Nephron progenitor cell (in vitro differentiated cells): ENCODE results near the gene NPM1.

Source experiments
- DNase-seq: peaks from one replicate; pipeline ENCODE4 v3.0.0; 2021
- H3K27ac Mint-ChIP-seq: 2 replicates; pipeline ENCODE4 v1.8.0; 2021; ENCODE audit warnings: mild to moderate bottlenecking, moderate library complexity, mixed read lengths
- H3K27me3 Mint-ChIP-seq: 2 replicates; pipeline ENCODE4 v1.8.0; 2021; ENCODE audit warnings: mild to moderate bottlenecking, low read depth, mixed read lengths; ENCODE audit not compliant: poor library complexity
- H3K36me3 Mint-ChIP-seq: 2 replicates; pipeline ENCODE4 v1.8.0; 2021; ENCODE audit warnings: low read depth, mixed read lengths
- H3K4me1 Mint-ChIP-seq: 2 replicates; pipeline ENCODE4 v1.8.0; 2021; ENCODE audit warnings: mixed read lengths
- H3K4me3 Mint-ChIP-seq: 2 replicates; pipeline ENCODE4 v1.8.0; 2021; ENCODE audit warnings: mild to moderate bottlenecking, moderate library complexity, mixed read lengths
- H3K9me3 Mint-ChIP-seq: 2 replicates; pipeline ENCODE4 v1.8.0; 2021; ENCODE audit warnings: mild to moderate bottlenecking, moderate library complexity, mixed read lengths
- CTCF ChIP-seq: fragments of 200-600 bp; sonication (generic); IDR thresholded peaks from 2 replicates; pipeline ENCODE4 v1.5.0; 2021; ENCODE audit warnings: antibody characterized with exemption

Gene NPM1

GRCh38 chr5:171415115-171415730 is 27.6 kb downstream of the NPM1 start:
- no peak for TF ChIP-seq CTCF
- H3K36me3 Mint-ChIP-seq = peaks cover 40% of the 10 kb centered on the region
- no peak overlapping the region for H3K4me3 Mint-ChIP-seq
- no peak for DNase-seq
- H3K27me3 Mint-ChIP-seq = peaks cover 4% of the 10 kb centered on the region
- H3K9me3 Mint-ChIP-seq = no peaks in the 10 kb centered on the region
- H3K4me1 Mint-ChIP-seq = peaks cover 19% of the 10 kb centered on the region
- H3K27ac Mint-ChIP-seq = no peak overlapping the region

GRCh38 chr5:171416160-171417049 is 28.8 kb downstream of the NPM1 start:
- DNase-seq = no peak
- peaks cover 31% of the 10 kb centered on the region for H3K4me1 Mint-ChIP-seq
- peaks cover 13% of the 10 kb centered on the region for H3K27me3 Mint-ChIP-seq

DNA sequence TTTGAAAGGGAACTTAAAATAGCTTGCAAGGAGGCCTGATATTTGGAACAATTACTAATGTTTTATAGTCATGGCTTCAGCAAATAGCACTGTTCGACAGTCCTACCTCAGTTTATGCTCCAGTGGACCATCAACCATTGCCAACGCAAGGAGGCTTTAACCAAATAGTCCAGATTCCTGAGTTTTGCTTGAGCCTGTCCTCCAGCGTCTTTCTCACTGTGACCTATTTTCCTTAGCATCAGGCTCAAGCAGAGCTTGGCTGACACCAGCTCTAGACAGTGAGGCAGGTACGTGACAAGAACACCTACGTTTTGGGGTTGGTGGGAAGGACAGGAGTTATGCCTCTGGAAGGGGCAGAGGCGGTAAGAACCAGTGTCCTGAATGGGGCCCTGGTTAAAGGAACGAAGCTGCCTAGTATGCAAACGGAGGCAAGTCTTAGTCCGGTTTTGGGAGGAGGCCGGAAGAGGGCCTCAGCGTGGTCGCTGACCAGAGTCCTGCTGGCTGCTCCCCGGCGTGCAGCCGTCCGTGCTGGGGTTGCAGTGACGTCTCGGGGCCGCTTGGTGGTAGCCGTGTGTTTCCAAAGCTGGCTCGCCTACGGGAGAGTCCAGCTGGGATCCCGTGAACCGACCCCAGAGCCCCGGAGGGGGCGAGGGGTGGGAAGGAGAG is 30.8 kb downstream of the NPM1 start:
- H3K27ac Mint-ChIP-seq = no peak overlapping the region
- H3K4me3 Mint-ChIP-seq = peak overlapping the region; percentile 79
- peak; percentile 90 for DNase-seq
- peaks cover 24% of the 10 kb centered on the region for H3K27me3 Mint-ChIP-seq
- peaks cover 51% of the 10 kb centered on the region for H3K4me1 Mint-ChIP-seq
- peak; percentile 93 for TF ChIP-seq CTCF
- peaks cover 7% of the 10 kb centered on the region for H3K36me3 Mint-ChIP-seq
- no peaks in the 10 kb centered on the region for H3K9me3 Mint-ChIP-seq

More at GRCh38 chr5:171416160-171417049, 28.8 kb downstream of the NPM1 start:
- Mint-ChIP-seq H3K27ac (no peak overlapping the region), H3K9me3 (no peaks in the 10 kb centered on the region), H3K4me3 (no peak overlapping the region), H3K36me3 (peaks cover 28% of the 10 kb centered on the region)
- TF ChIP-seq CTCF = no peak

DNA sequence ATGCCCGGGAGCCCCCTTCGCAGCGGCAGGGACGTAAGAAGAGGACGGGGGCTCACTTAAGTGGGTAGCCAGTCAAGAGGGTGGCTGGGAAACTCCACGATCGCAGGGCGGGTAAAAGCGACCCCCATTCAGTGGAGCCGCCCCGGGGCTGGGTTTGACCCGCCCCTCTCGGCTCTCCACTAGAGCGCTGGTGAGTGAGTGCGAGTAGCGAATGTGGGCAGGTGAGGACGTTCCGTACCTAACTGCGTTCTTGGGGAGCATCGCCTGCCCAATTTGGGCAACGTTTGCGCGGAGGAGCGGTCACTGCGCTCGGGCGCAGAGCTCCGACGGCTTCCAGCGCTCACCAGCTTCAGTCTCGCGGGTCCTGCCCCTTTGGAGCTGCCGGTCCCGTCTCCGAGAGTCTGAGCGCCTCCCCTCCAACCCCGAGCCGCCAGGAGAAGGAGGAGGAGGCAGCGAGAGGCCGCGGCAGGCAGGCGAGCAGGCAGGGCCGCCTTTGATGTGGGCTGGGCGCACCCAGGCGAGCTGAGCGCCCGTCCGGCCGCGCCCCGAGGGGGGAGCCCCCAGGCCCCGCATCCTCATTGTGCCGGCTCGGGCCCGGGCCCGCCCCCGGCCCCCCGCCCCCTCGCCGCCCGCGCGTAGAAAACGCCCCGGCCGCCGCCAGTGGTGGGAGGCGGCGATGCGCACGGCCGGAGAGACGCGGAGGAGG is 31.5 kb downstream of the NPM1 start, which contains the start of gene FGF18:
TSS of gene FGF18 (plus strand) at position 666 of the 706 bp plus-strand sequence. CDS start 553 bp downstream, outside the sequence.
- peak; percentile 38 for TF ChIP-seq CTCF

GRCh38 chr5:171419688-171420430 is 32.2 kb downstream of the NPM1 start:
- Mint-ChIP-seq H3K27me3 (peaks cover 26% of the 10 kb centered on the region), H3K4me1 (peaks cover 58% of the 10 kb centered on the region), H3K36me3 (peaks cover 5% of the 10 kb centered on the region), H3K4me3 (peak overlapping the region; percentile 88), H3K27ac (no peak overlapping the region), H3K9me3 (no peaks in the 10 kb centered on the region)
- DNase-seq = peak; percentile 76
- TF ChIP-seq CTCF = no peak

More for the DNA sequence above, 31.5 kb downstream of the NPM1 start, which contains the start of gene FGF18:
- Mint-ChIP-seq H3K27ac (no peak within 1 kb of the TSS), H3K27me3 (peaks cover 26% of the 10 kb centered on the region), H3K36me3 (peaks cover 6% of the 10 kb centered on the region), H3K4me3 (peak within 1 kb of the TSS; percentile 88), H3K9me3 (no peaks in the 10 kb centered on the region), H3K4me1 (peaks cover 54% of the 10 kb centered on the region)
- peak; percentile 77 for DNase-seq
